Measurements from ENCODE around the gene SSR4.

Gene SSR4

GRCh38 chrX:153824348-153824747, 29.9 kb downstream of the SSR4 start:
- no peak for DNase-seq (ENCODE audit: extremely low read depth, low read depth)
- TF ChIP-seq CTCF (IDR thresholded peaks at IDR 0.05; ENCODE audit: low read depth, low read length) = no peak

GRCh38 chrX:153825042-153825441, 30.6 kb downstream of the SSR4 start:
- DNase-seq (ENCODE audit: extremely low read depth, low read depth) = no peak
- TF ChIP-seq CTCF (IDR thresholded peaks at IDR 0.05; ENCODE audit: low read depth, low read length) = no peak

- no peak for TF ChIP-seq CTCF (IDR thresholded peaks at IDR 0.05; ENCODE audit: low read depth, low read length)
- no peak for DNase-seq (ENCODE audit: extremely low read depth, low read depth)
These were observed 32.5 kb downstream of the SSR4 start for GRCh38 chrX:153827016-153827415.

GRCh38 chrX:153827903-153828302, 33.4 kb downstream of the SSR4 start:
- TF ChIP-seq CTCF (IDR thresholded peaks at IDR 0.05; ENCODE audit: low read depth, low read length) = no peak
- DNase-seq (ENCODE audit: extremely low read depth, low read depth) = no peak

- no peak for DNase-seq (ENCODE audit: extremely low read depth, low read depth)
- no peak for TF ChIP-seq CTCF (IDR thresholded peaks at IDR 0.05; ENCODE audit: low read depth, low read length)
These were observed 33.8 kb downstream of the SSR4 start for GRCh38 chrX:153828308-153828707.

GRCh38 chrX:153828723-153829548, 34.5 kb downstream of the SSR4 start:
- no peak; the same call in 1 of the 2 replicates for TF ChIP-seq CTCF (IDR thresholded peaks at IDR 0.05; ENCODE audit: low read depth, low read length)
- DNase-seq (ENCODE audit: extremely low read depth, low read depth) = no peak

- TF ChIP-seq CTCF (IDR thresholded peaks at IDR 0.05; ENCODE audit: low read depth, low read length) = no peak
These were observed 35.0 kb downstream of the SSR4 start for GRCh38 chrX:153829549-153829798.

More at GRCh38 chrX:153829549-153829798, 35.0 kb downstream of the SSR4 start:
- DNase-seq (ENCODE audit: extremely low read depth, low read depth) = no peak

Measured in AG09319 (cell line).